Measurements from ENCODE around the gene PCBP3.

The PCBP3 gene

DNA sequence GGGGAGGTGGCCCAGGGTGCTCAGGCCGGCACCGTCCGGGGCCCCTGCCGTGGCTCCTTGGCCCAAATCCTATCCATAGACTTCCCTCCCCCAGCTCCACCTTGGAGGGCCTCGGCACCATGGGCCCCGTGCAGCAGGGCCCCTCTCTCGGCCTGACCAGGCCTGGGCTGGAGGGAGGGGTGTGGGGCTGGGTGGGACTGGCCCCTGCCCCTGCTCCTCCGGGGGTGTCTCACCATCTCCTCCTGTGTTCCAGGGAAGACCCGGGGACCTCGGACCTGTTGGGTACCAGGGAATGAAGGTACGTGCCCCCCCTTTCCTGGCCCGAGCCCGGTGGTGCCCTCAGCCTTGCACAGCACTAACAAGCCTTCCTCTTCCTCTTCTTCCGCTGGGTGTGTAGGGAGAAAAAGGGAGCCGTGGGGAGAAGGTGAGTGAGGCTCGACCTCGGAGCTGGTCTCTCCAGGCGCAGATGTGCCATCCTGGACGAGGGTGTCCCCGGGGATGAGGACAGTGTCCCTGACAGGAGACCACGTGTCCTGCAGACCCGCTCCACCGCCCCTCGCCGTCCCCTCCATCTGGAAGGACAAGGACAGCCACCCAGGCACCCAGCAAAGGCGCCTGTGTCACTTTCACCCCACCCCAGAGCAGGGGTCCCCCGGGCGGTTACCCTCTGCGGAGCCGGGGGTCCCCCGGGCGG lies 346.0 kb downstream of the PCBP3 start:
- DNase-seq: peak; percentile 9

DNA sequence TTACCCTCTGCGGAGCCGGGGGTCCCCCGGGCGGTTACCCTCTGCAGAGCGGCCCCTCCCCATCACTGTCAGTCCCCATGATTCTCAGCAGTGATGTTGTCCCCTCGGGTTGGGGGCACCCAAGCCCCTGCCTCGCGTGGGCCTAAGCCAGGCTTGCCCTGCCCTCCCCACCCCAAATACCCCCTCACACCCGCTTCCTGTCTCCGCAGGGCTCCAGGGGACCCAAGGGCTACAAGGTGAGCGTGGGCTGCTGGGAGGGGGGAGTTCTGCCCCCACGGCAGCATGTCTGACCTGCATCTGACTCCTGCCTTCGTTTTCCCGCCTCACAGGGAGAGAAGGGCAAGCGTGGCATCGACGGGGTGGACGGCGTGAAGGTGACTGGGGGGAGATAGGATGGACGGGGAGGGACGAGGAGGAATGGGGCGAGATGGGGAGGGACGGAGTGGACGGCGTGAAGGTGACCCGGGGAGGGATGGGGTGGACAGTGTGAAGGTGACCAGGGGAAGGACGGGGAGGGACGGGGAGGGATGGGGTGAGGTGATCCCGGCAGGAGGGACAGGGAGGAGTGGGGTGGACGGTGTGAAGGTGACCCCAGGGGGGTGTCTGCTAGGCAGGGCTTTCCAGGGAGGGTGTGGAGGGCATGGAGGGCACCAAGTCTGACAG lies 346.7 kb downstream of the PCBP3 start:
- DNase-seq: peak; percentile 11

DNA sequence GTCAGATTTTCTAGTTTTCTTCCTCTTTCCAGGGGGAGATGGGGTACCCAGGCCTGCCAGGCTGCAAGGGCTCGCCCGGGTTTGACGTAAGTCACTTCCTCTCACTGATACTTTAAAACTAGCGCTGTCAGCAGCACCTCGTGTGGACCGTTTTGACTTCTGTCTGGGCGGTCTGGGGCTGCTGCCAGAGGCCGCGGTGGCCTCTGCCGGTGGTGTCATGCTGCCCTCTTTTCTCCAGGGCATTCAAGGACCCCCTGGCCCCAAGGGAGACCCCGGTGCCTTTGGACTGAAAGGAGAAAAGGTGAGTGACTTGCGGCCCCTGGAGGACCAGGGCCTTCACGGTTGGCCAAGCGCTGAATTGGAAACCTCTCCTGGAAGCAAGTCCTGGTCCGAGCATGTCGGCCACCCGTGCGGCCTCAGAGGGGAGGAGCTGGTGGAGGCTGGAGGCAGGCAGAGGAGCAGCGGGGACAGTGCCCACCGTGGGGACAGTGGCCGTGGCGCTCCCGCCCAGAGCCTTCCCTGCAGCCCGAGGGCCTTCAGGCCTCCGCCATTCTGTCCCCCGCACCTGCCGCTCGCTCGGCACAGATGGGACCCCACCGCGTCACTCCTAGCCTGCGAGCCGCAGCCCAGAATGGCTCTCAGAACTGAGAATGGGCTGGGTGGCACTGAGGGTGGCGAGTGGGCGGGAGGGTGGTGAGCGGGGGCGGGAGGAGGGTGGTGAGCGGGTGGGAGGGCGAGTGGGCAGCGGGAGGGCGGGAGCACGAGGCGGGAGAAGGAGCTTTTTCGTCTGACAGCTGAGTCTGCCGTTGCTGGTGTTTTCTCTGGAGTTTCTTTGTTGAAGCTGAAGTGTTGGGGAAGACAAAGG lies 347.4 kb downstream of the PCBP3 start:
- peak; percentile 8 for DNase-seq

DNA sequence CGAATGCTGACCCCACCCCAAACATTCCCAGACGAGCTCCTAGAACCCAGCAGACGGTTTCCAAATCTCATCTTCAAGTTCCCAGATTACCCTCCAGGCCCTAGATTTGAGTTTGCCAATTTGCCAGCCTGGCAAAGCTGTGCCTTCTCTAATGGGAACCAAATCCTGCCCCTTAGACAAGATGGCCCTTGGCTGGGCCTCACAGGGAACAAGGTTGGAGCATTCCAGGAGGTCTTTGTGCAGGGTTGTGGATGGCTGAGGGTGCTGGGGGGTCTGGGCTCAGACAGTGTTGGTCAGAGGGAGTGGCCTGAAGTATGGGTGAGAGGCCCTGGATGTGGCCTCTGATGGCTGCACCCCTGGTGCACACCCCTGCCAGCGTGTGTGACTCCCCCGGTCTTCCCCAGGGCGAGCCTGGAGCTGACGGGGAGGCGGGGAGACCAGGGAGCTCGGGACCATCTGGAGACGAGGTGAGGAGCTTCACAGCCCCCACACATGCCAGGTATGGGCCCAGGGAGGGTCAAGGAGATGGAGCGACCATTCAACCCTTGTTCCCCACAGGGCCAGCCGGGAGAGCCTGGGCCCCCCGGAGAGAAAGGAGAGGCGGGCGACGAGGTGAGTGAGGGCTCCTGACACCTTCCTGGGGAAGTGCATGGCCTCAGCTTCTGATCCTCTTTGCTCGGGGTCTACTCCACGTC lies 348.2 kb downstream of the PCBP3 start:
- peak; percentile 7 for DNase-seq

Data from activated naive CD4-positive, alpha-beta T cell treated with anti-CD3 and anti-CD28 coated beads, Interleukin-2, amount 50 U/mL, for 16 hours (primary cell).